ENCODE data around the gene ZBTB38. TPM values are rescaled to one million over a fixed set of nuclear protein-coding genes. Genes with fewer than 3 reads are reported as not detected.

ZBTB38 gene
- total and polyA plus RNA-seq, 2 experiments from 2014 or later: 8.7 to 11.5 TPM

DNA sequence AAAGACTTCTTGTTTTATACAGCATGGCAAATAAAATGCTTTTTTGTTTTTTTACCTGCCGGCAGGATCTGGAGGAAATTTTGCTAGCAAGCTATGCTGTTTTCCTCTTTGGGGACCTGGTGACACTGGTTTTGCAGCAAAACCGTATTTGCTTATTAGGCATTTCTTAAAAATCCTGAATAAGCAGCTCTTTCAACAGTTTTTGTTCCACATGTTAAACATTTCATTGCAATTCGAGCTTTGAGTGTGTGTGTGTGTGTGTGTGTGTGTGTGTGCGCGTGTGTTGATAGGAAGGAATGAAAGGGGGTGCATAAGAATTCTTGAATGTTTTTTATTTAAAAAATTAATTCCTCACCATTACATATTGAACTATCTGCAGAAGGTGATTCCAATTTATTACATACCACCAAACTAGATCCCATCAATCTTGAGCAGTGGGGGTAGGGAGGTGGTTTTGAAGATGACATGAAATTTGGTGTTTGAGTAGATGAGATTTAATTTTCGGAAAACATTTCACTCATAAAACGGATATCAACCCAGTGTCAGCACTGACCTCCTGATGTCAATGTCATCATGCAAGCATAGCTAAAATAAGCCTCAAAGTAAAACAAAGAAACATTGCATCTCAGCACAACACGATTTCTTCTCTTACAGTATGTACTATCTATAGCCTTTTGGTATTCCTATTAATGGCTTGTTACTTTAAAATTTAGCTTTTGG, 17.3 kb downstream of the ZBTB38 start:
- no peak overlapping the region for H3K27ac ChIP-seq (ENCODE audit: low read depth)
- Mint-ChIP-seq H3K36me3 (ENCODE audit: low read depth) (no peaks in the 10 kb centered on the region), H3K27me3 (ENCODE audit: insufficient read depth, low read depth, poor library complexity) (peaks cover 3% of the 10 kb centered on the region), H3K9me3 (no peaks in the 10 kb centered on the region), H3K27ac (peak overlapping the region; percentile 68; the same call in 1 of the 2 replicates), H3K4me3 (no peak overlapping the region), H3K4me1 (peaks cover 61% of the 10 kb centered on the region)
- H3K4me1 ChIP-seq (ENCODE audit: insufficient read depth): peaks cover 43% of the 10 kb centered on the region
- no peak for TF ChIP-seq EZH2phosphoT487 (IDR thresholded peaks at IDR 0.05; ENCODE audit: unreplicated experiment)
- no peak for TF ChIP-seq NANOG (IDR thresholded peaks at IDR 0.05; ENCODE audit: borderline replicate concordance)
- no peak for TF ChIP-seq EZH2 (IDR thresholded peaks at IDR 0.05; ENCODE audit: low read depth, unreplicated experiment)
- no peak for TF ChIP-seq CREB1 (CRISPR knock-in tag; IDR thresholded peaks at IDR 0.05; ENCODE audit: low read depth)
- TF ChIP-seq, protein P1, sequence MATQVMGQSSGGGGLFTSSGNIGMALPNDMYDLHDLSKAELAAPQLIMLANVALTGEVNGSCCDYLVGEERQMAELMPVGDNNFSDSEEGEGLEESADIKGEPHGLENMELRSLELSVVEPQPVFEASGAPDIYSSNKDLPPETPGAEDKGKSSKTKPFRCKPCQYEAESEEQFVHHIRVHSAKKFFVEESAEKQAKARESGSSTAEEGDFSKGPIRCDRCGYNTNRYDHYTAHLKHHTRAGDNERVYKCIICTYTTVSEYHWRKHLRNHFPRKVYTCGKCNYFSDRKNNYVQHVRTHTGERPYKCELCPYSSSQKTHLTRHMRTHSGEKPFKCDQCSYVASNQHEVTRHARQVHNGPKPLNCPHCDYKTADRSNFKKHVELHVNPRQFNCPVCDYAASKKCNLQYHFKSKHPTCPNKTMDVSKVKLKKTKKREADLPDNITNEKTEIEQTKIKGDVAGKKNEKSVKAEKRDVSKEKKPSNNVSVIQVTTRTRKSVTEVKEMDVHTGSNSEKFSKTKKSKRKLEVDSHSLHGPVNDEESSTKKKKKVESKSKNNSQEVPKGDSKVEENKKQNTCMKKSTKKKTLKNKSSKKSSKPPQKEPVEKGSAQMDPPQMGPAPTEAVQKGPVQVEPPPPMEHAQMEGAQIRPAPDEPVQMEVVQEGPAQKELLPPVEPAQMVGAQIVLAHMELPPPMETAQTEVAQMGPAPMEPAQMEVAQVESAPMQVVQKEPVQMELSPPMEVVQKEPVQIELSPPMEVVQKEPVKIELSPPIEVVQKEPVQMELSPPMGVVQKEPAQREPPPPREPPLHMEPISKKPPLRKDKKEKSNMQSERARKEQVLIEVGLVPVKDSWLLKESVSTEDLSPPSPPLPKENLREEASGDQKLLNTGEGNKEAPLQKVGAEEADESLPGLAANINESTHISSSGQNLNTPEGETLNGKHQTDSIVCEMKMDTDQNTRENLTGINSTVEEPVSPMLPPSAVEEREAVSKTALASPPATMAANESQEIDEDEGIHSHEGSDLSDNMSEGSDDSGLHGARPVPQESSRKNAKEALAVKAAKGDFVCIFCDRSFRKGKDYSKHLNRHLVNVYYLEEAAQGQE (IDR thresholded peaks at IDR 0.05; ENCODE audit: unreplicated experiment): no peak
- TF ChIP-seq, protein P2, sequence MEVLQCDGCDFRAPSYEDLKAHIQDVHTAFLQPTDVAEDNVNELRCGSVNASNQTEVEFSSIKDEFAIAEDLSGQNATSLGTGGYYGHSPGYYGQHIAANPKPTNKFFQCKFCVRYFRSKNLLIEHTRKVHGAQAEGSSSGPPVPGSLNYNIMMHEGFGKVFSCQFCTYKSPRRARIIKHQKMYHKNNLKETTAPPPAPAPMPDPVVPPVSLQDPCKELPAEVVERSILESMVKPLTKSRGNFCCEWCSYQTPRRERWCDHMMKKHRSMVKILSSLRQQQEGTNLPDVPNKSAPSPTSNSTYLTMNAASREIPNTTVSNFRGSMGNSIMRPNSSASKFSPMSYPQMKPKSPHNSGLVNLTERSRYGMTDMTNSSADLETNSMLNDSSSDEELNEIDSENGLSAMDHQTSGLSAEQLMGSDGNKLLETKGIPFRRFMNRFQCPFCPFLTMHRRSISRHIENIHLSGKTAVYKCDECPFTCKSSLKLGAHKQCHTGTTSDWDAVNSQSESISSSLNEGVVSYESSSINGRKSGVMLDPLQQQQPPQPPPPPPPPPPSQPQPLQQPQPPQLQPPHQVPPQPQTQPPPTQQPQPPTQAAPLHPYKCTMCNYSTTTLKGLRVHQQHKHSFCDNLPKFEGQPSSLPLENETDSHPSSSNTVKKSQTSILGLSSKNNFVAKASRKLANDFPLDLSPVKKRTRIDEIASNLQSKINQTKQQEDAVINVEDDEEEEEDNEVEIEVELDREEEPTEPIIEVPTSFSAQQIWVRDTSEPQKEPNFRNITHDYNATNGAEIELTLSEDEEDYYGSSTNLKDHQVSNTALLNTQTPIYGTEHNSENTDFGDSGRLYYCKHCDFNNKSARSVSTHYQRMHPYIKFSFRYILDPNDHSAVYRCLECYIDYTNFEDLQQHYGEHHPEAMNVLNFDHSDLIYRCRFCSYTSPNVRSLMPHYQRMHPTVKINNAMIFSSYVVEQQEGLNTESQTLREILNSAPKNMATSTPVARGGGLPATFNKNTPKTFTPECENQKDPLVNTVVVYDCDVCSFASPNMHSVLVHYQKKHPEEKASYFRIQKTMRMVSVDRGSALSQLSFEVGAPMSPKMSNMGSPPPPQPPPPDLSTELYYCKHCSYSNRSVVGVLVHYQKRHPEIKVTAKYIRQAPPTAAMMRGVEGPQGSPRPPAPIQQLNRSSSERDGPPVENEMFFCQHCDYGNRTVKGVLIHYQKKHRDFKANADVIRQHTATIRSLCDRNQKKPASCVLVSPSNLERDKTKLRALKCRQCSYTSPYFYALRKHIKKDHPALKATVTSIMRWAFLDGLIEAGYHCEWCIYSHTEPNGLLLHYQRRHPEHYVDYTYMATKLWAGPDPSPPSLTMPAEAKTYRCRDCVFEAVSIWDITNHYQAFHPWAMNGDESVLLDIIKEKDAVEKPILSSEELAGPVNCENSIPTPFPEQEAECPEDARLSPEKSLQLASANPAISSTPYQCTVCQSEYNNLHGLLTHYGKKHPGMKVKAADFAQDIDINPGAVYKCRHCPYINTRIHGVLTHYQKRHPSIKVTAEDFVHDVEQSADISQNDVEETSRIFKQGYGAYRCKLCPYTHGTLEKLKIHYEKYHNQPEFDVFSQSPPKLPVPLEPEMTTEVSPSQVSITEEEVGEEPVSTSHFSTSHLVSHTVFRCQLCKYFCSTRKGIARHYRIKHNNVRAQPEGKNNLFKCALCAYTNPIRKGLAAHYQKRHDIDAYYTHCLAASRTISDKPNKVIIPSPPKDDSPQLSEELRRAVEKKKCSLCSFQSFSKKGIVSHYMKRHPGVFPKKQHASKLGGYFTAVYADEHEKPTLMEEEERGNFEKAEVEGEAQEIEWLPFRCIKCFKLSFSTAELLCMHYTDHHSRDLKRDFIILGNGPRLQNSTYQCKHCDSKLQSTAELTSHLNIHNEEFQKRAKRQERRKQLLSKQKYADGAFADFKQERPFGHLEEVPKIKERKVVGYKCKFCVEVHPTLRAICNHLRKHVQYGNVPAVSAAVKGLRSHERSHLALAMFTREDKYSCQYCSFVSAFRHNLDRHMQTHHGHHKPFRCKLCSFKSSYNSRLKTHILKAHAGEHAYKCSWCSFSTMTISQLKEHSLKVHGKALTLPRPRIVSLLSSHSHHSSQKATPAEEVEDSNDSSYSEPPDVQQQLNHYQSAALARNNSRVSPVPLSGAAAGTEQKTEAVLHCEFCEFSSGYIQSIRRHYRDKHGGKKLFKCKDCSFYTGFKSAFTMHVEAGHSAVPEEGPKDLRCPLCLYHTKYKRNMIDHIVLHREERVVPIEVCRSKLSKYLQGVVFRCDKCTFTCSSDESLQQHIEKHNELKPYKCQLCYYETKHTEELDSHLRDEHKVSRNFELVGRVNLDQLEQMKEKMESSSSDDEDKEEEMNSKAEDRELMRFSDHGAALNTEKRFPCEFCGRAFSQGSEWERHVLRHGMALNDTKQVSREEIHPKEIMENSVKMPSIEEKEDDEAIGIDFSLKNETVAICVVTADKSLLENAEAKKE (CRISPR knock-in tag; IDR thresholded peaks at IDR 0.05): no peak
- TF ChIP-seq ZNF331 (CRISPR knock-in tag; IDR thresholded peaks at IDR 0.05; ENCODE audit: low read depth): no peak
- TF ChIP-seq POLR2AphosphoS5 (IDR thresholded peaks at IDR 0.05; ENCODE audit: low read depth): no peak
- TF ChIP-seq ZNF114 (CRISPR knock-in tag; IDR thresholded peaks at IDR 0.05): no peak
- TF ChIP-seq STAT1 (IDR thresholded peaks at IDR 0.05; ENCODE audit: unreplicated experiment): no peak
- no peak for TF ChIP-seq JUNB (IDR thresholded peaks at IDR 0.05; ENCODE audit: unreplicated experiment)
- no peak for TF ChIP-seq CTCF (conservative IDR thresholded peaks at IDR 0.05; ENCODE audit: low read depth in 2 of 2)
- no peak for TF ChIP-seq ETS1 (IDR thresholded peaks at IDR 0.05)
- no peak for ATAC-seq
- H3K4me3 ChIP-seq: no peak overlapping the region
- no peak overlapping the region for H3K4me2 ChIP-seq
- no peaks in the 10 kb centered on the region for H3F3A ChIP-seq (replicated peaks; ENCODE audit: low read depth)
- 0 out of 2 replicates have a peak, but pooled peaks cover 4% of the 10 kb centered on the region for H3K9me2 ChIP-seq (ENCODE audit: insufficient read depth)
- H4K20me1 ChIP-seq (replicated peaks; ENCODE audit: insufficient read depth): no peaks in the 10 kb centered on the region
- H3K36me3 ChIP-seq (ENCODE audit: insufficient read depth): no peaks in the 10 kb centered on the region
- H2AFZ ChIP-seq: no peak overlapping the region
- H3K27me3 ChIP-seq (ENCODE audit: insufficient read depth): no peaks in the 10 kb centered on the region
- no peaks in the 10 kb centered on the region for H3K79me2 ChIP-seq (replicated peaks; ENCODE audit: insufficient read depth)
- no peak for DNase-seq (ENCODE audit: low spot score)

All from GM23338 (cell line).